ENCODE results near the gene PPIL4.

GRCh38 chr6:149467265-149467664 lies 78.6 kb downstream of the PPIL4 start:
- no peak for TF ChIP-seq POLR2A (IDR thresholded peaks at IDR 0.05)
- TF ChIP-seq CTCF (IDR thresholded peaks at IDR 0.05): no peak
